GM21390 (cell line): Measurements from ENCODE around the gene VEPH1.

Experiments used
- ATAC-seq: cut with Tn5 transposase; IDR thresholded peaks from one replicate; pipeline ENCODE4 v1.9.1; 2021; ENCODE audit not compliant: unreplicated experiment

Gene VEPH1

GRCh38 chr3:157438194-157438730, 65.0 kb downstream of the VEPH1 start:
- ATAC-seq = no peak

- no peak for ATAC-seq
Measured at GRCh38 chr3:157436583-157437291, 66.5 kb downstream of the VEPH1 start, which contains the start of gene PTX3. PTX3 (plus strand) TSS chr3:157436850; CDS start chr3:157436934, 84 bp downstream.

- ATAC-seq = no peak
Measured at GRCh38 chr3:157429708-157430107, 73.5 kb downstream of the VEPH1 start.

GRCh38 chr3:157428853-157429252, 74.4 kb downstream of the VEPH1 start:
- ATAC-seq = no peak

GRCh38 chr3:157427901-157428300, 75.3 kb downstream of the VEPH1 start:
- ATAC-seq = no peak

- no peak for ATAC-seq
Measured at GRCh38 chr3:157423337-157423736, 79.9 kb downstream of the VEPH1 start.

- ATAC-seq = no peak
Measured at GRCh38 chr3:157420606-157421130, 82.5 kb downstream of the VEPH1 start.

GRCh38 chr3:157418104-157418503, 85.1 kb downstream of the VEPH1 start:
- no peak for ATAC-seq

GRCh38 chr3:157417247-157417646, 86.0 kb downstream of the VEPH1 start:
- ATAC-seq = no peak

- no peak for ATAC-seq
Measured at GRCh38 chr3:157416347-157417087, 86.7 kb downstream of the VEPH1 start.

GRCh38 chr3:157414861-157415260, 88.4 kb downstream of the VEPH1 start:
- no peak for ATAC-seq

GRCh38 chr3:157412323-157412855, 90.8 kb downstream of the VEPH1 start:
- ATAC-seq = no peak

- no peak for ATAC-seq
Measured at GRCh38 chr3:157410945-157411344, 92.3 kb downstream of the VEPH1 start.

GRCh38 chr3:157409516-157409915, 93.7 kb downstream of the VEPH1 start:
- ATAC-seq = no peak

GRCh38 chr3:157408499-157409149, 94.6 kb downstream of the VEPH1 start:
- no peak for ATAC-seq

- ATAC-seq = no peak
Measured at GRCh38 chr3:157407769-157408168, 95.4 kb downstream of the VEPH1 start.

- ATAC-seq = no peak
Measured at GRCh38 chr3:157406394-157406793, 96.8 kb downstream of the VEPH1 start.

- no peak for ATAC-seq
Measured at GRCh38 chr3:157405457-157405856, 97.8 kb downstream of the VEPH1 start.

- no peak for ATAC-seq
Measured at GRCh38 chr3:157404381-157404780, 98.8 kb downstream of the VEPH1 start.

GRCh38 chr3:157398598-157398997, 104.6 kb downstream of the VEPH1 start:
- no peak for ATAC-seq

- no peak for ATAC-seq
Measured at GRCh38 chr3:157394411-157394810, 108.8 kb downstream of the VEPH1 start.
